ENCODE data around the gene NSUN7.

DNA sequence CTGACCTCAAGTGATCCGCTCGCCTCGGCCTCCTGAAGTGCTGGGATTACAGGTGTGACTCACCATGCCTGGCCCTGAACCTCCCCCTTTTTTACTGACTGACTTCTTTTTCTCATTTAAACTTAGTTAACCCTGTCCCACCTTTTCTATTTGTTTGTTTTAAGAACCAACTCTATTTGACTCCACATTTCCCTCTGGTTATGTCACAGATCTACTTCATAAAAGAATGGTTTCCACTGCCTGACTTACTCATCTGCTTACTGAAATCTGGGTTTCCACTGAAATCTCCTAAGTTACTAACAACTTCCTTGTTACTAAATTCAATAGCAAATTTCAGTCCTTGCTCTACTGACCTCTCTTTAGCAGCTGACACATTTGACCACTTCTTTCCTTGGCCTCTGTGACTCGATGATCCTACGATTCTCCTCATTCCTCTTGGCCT, 28.0 kb upstream of the NSUN7 start:
- TF ChIP-seq, protein P1, sequence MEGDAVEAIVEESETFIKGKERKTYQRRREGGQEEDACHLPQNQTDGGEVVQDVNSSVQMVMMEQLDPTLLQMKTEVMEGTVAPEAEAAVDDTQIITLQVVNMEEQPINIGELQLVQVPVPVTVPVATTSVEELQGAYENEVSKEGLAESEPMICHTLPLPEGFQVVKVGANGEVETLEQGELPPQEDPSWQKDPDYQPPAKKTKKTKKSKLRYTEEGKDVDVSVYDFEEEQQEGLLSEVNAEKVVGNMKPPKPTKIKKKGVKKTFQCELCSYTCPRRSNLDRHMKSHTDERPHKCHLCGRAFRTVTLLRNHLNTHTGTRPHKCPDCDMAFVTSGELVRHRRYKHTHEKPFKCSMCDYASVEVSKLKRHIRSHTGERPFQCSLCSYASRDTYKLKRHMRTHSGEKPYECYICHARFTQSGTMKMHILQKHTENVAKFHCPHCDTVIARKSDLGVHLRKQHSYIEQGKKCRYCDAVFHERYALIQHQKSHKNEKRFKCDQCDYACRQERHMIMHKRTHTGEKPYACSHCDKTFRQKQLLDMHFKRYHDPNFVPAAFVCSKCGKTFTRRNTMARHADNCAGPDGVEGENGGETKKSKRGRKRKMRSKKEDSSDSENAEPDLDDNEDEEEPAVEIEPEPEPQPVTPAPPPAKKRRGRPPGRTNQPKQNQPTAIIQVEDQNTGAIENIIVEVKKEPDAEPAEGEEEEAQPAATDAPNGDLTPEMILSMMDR (conservative IDR thresholded peaks at IDR 0.05; ENCODE audit: low read length) = no peak
- TF ChIP-seq EZH2phosphoT487 (IDR thresholded peaks at IDR 0.05; ENCODE audit: borderline replicate concordance) = no peak

Measured in Loucy (cell line).